GM19395 (cell line): ENCODE data around the gene RPRD1B.
A peak's percentile ranks its signal among the peaks of the same experiment; 100 is the strongest.
"Not testable (repeated sequence)": the region's sequence is repeated elsewhere in the genome, so short reads cannot be mapped to it uniquely, and the experiment has no call there.

ENCODE experiments used
- ATAC-seq: cut with Tn5 transposase; IDR thresholded peaks from one replicate; pipeline ENCODE4 v1.9.1; 2021; ENCODE audit warnings: mild to moderate bottlenecking, moderate library complexity; ENCODE audit not compliant: unreplicated experiment

RPRD1B gene

GRCh38 chr20:38000293-38000692 lies 33.3 kb upstream of the RPRD1B start:
- no peak for ATAC-seq

GRCh38 chr20:38001173-38001875 lies 32.2 kb upstream of the RPRD1B start:
- ATAC-seq, result no peak

- ATAC-seq, result no peak
These were observed 31.6 kb upstream of the RPRD1B start for GRCh38 chr20:38001981-38002380.

GRCh38 chr20:38002422-38002821 lies 31.1 kb upstream of the RPRD1B start:
- ATAC-seq, result no peak

- no peak for ATAC-seq
These were observed 29.1 kb upstream of the RPRD1B start for GRCh38 chr20:38004416-38004815.

GRCh38 chr20:38005903-38006302 lies 27.6 kb upstream of the RPRD1B start:
- ATAC-seq, result no peak

GRCh38 chr20:38007526-38007925 lies 26.0 kb upstream of the RPRD1B start:
- no peak for ATAC-seq

- no peak for ATAC-seq
These were observed 25.2 kb upstream of the RPRD1B start for GRCh38 chr20:38008233-38008944.

GRCh38 chr20:38009416-38009815 lies 24.1 kb upstream of the RPRD1B start:
- ATAC-seq, result not testable (repeated sequence)

GRCh38 chr20:38011696-38012095 lies 21.9 kb upstream of the RPRD1B start:
- no peak for ATAC-seq

GRCh38 chr20:38012332-38012731 lies 21.2 kb upstream of the RPRD1B start:
- no peak for ATAC-seq

- no peak for ATAC-seq
These were observed 19.7 kb upstream of the RPRD1B start for GRCh38 chr20:38013887-38014286.

GRCh38 chr20:38017959-38018358 lies 15.6 kb upstream of the RPRD1B start:
- no peak for ATAC-seq

- ATAC-seq, result no peak
These were observed 15.2 kb upstream of the RPRD1B start for GRCh38 chr20:38018385-38018784.

GRCh38 chr20:38021087-38021772 lies 12.3 kb upstream of the RPRD1B start:
- no peak for ATAC-seq

- no peak for ATAC-seq
These were observed 10.2 kb upstream of the RPRD1B start for GRCh38 chr20:38023181-38024001.

GRCh38 chr20:38024496-38024895 lies 9.1 kb upstream of the RPRD1B start:
- ATAC-seq, result no peak

GRCh38 chr20:38029453-38029852 lies 4.1 kb upstream of the RPRD1B start:
- no peak for ATAC-seq

- no peak for ATAC-seq
These were observed 1.6 kb upstream of the RPRD1B start for GRCh38 chr20:38031957-38032356.

GRCh38 chr20:38032585-38033329 lies 789 bp upstream of the RPRD1B start:
- ATAC-seq, result peak; percentile 63
